GM12801 (cell line): Measurements from ENCODE around the gene USP40.

Experiments
- TF ChIP-seq, protein P1 (sequence below): IDR thresholded peaks from one replicate; pipeline ENCODE4 v1.5.1; 2011; ENCODE audit warnings: control low read depth; ENCODE audit not compliant: insufficient read length; ENCODE audit errors: extremely low read depth

USP40 gene

DNA sequence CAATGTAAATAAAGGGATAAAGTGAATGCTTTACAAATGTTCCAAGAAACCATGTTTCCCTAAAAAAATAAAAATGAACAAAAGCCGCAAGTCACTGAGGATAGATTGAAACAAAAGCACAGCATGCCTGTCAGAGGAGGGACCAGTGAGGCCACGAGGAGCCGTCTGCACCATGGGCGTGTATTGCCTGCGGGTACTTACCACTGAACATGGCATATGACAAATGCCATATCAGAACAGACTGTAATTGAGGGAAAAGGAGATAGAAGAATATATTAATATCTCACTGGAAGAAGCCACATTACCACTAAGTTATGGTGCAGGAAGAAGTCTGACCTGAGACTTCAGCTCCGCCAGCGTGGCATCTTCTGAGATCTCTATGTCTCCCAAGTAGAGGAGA lies 75.8 kb downstream of the USP40 start:
- TF ChIP-seq, protein P1, sequence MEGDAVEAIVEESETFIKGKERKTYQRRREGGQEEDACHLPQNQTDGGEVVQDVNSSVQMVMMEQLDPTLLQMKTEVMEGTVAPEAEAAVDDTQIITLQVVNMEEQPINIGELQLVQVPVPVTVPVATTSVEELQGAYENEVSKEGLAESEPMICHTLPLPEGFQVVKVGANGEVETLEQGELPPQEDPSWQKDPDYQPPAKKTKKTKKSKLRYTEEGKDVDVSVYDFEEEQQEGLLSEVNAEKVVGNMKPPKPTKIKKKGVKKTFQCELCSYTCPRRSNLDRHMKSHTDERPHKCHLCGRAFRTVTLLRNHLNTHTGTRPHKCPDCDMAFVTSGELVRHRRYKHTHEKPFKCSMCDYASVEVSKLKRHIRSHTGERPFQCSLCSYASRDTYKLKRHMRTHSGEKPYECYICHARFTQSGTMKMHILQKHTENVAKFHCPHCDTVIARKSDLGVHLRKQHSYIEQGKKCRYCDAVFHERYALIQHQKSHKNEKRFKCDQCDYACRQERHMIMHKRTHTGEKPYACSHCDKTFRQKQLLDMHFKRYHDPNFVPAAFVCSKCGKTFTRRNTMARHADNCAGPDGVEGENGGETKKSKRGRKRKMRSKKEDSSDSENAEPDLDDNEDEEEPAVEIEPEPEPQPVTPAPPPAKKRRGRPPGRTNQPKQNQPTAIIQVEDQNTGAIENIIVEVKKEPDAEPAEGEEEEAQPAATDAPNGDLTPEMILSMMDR, result no peak

GRCh38 chr2:233489666-233490065 lies 76.9 kb downstream of the USP40 start:
- TF ChIP-seq, protein P1, result no peak

DNA sequence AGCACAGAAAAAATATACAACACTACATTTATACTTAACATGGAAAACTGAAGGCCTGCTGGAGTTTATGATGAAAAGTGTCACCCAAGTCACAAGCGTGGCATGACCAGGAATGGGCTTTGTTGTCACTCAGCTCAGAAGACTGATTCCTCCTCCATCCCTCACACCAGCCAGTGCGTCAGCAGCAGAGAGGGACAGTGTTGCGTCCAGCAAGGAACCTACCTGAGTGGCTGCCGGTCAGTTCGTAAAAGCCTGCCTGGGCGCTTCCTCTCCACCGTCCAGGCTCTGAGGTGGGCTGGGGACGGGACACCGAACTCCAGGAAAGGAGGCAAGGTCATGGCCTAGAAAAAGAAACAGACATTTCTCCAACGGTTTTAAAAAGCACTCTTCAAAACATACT lies 77.4 kb downstream of the USP40 start:
- TF ChIP-seq, protein P1, result no peak

- TF ChIP-seq, protein P1, result no peak
Observed at GRCh38 chr2:233487748-233488345, 78.7 kb downstream of the USP40 start.

DNA sequence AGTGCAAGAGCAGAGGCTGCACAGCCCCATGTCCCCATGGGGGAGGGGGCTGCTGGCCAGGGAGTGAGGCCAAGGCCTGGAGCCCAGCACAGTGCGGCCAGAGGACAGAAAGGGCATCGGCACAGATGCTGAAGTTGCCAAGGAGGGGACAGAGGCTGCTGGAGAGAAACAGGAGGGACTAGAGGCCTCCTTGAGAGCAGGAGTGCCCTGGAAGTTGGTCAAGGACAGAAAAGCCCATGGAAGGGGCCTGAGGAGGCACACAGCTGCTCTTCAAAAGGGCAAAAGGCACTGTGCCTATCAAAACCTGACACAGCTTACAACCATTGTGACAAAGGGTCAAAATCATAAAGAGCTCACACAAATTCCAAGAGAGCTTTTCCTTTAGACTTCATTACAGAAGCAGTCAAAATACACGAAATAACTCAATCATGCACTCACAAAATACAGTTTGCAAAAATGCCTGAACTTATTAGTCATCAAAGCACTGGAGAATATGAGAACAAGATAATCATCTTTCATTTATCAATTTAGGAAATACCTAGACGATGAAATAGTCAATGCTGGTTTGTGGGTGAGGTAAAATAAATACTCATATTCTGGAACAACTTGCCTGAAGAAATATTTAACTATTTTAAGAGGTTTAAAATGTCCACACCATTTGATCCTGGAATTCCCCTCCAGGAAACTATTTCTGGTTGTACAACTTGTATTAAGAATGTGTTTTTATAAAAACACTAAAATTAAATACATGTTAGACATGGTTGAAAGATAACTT lies 79.6 kb downstream of the USP40 start:
- TF ChIP-seq, protein P1, result no peak

DNA sequence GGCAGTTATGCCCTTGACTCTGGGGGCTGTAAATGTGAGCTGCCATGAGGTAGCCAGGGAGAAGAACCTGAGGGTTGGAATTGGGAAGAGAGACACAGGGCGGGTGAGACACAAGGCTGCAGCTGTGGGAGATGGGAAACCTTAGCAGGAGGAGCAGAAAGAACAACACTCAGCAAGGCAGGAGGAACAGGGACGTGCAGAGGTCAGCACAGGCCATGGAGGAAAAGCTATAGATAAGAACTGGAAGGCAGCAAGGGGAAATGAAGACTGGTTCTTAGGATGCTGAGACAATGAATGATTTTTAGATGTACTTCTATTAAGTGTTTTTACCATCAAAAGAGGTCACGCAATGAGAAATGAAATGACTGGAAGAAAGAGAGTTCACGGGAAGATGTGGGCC lies 80.2 kb downstream of the USP40 start:
- TF ChIP-seq, protein P1, result no peak

DNA sequence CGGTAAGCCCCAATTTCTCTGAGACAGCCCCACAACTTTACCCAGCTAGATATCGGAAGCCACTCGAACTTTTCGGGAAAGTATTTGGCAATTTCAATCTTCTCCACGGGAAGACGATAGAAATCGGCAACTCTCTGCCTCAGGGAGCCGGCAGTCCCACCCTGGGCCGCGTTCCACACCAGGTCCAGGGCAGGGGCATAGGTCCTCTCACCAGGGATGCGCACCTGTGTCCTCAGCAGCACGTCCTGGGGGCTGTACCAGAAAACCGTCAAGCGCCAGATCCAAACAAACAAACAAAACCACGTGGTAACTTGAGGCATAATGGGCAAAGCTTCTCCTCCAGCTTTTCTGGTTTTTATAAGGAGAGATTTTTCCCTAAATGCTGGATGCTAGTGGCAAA lies 80.9 kb downstream of the USP40 start:
- TF ChIP-seq, protein P1, result no peak
